ENCODE measurements around the gene TRAP1.

DNA sequence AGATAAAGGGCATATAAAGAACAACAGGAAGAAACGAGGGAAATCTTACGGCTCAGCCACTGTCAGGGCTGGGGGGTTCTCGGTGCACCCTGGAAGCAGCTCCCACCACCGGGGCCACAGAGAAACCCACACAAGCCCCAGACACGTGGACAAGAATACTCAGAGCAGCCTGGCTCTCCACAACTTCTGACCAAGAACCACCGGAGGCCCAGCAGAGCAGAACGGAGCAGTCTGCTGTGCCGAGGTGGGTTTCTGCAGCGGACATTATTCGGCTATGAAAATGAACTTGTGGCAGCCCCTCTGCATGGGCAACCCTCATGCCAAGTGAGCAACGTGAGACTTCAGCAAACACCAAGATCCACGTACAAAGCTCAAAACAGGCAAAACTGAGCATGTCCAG, 56.0 kb downstream of the TRAP1 start:
- TF ChIP-seq, protein P1, sequence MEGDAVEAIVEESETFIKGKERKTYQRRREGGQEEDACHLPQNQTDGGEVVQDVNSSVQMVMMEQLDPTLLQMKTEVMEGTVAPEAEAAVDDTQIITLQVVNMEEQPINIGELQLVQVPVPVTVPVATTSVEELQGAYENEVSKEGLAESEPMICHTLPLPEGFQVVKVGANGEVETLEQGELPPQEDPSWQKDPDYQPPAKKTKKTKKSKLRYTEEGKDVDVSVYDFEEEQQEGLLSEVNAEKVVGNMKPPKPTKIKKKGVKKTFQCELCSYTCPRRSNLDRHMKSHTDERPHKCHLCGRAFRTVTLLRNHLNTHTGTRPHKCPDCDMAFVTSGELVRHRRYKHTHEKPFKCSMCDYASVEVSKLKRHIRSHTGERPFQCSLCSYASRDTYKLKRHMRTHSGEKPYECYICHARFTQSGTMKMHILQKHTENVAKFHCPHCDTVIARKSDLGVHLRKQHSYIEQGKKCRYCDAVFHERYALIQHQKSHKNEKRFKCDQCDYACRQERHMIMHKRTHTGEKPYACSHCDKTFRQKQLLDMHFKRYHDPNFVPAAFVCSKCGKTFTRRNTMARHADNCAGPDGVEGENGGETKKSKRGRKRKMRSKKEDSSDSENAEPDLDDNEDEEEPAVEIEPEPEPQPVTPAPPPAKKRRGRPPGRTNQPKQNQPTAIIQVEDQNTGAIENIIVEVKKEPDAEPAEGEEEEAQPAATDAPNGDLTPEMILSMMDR (IDR thresholded peaks at IDR 0.05), result no peak
- no peak for TF ChIP-seq POLR2A (IDR thresholded peaks at IDR 0.05)

All from adrenal gland (tissue), 5 donors.